GM19438 (cell line): ENCODE measurements around the gene GLI3.

Experiments
- ATAC-seq: cut with Tn5 transposase; IDR thresholded peaks from one replicate; pipeline ENCODE4 v1.9.1; 2021; ENCODE audit warnings: low read depth; ENCODE audit not compliant: unreplicated experiment

Gene GLI3

GRCh38 chr7:42090806-42091205 lies 146.2 kb downstream of the GLI3 start:
- ATAC-seq = no peak

DNA sequence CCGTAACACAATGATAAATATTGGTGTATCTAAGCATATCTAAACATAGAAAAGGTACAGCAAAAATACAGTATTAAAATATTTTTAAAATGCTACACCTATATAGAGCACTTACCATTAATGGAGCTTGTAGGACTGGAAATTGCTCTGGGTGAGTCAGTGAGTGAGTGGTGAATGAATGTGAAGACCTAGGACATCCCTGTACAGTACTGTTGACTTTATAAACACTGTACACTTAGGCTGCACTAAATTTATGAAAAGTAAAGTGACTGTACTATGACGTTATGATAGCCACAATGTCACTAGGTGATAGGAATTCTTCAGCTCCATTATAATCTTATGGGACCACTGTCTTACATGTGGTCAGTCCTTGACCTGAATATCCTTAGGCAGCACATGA lies 147.0 kb downstream of the GLI3 start:
- ATAC-seq = no peak

DNA sequence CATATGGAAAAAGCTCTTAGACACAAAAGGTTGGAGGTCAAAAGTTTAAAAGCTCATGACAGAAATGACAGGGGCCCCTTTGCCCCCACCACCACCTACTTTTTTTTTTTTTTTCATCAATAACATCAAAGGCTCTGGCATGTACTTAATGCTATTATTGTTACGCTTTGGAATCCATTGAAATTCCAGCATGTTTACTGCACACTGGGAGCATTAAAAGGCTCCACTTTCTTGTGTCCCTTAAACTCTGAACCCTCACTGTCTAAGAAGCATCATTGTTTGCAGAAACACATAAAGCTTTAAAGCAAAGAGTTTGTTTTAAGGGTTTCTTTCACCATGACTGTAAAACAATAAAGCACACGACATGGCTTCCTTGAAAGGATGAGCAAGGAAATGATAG lies 149.4 kb downstream of the GLI3 start:
- ATAC-seq = no peak

- ATAC-seq = no peak
Measured at GRCh38 chr7:42085531-42085930, 151.5 kb downstream of the GLI3 start.

DNA sequence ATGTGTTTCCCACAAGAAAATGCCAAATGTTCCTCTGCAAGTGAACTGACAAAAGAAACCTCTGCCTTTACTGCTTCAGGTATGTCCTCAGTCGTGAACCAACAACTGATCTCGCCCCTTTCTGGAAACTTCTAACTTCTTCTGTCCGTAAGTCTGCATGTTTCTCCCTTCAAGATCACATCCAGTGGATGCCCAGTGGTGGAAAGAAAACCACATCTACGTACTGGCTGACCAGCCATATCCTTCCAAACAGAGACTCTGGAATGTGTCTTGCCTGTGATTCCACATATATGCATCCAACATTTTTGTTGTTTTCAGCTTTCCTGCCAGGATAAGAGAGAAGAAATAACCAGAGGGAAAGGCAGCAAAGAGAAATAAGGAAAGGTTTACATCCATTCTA lies 152.7 kb downstream of the GLI3 start:
- no peak for ATAC-seq

DNA sequence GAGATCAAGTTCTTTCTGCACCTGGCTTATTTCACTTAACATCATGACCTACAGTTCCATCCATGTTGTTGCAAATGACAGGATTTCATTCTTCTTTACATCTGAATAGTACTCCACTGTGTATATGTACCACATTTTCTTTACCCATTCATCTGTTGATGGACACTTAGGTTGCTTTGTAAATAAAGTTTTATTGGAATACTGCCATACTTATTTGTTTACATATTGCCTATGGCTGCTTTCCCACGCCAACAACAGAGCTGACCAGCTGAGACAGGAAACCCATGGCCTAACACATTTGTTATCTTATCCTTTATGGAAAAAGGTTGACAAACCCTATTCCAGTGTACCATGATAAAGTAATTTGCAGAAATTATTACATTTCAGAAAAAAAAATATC lies 153.7 kb downstream of the GLI3 start:
- no peak for ATAC-seq

GRCh38 chr7:42082144-42082543 lies 154.9 kb downstream of the GLI3 start:
- no peak for ATAC-seq

DNA sequence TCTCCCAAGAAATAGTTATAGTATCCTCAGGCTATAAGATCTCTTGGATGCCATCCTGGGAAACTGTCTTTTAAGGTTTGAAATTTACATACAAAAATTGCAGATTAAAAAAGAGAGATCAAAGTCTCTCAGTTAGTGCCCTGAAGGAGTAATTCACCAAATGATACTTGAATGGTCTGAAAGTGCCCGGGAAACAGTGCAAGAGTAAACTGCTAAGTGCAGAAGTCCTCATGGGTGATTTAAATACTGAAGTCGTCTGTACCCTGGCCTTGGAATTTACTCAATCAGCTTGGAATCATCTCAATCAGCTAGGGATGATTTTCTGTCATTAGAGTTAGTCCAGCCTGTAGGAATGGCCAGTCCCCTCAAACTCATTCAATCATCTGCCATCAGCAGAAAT lies 155.3 kb downstream of the GLI3 start:
- no peak for ATAC-seq

DNA sequence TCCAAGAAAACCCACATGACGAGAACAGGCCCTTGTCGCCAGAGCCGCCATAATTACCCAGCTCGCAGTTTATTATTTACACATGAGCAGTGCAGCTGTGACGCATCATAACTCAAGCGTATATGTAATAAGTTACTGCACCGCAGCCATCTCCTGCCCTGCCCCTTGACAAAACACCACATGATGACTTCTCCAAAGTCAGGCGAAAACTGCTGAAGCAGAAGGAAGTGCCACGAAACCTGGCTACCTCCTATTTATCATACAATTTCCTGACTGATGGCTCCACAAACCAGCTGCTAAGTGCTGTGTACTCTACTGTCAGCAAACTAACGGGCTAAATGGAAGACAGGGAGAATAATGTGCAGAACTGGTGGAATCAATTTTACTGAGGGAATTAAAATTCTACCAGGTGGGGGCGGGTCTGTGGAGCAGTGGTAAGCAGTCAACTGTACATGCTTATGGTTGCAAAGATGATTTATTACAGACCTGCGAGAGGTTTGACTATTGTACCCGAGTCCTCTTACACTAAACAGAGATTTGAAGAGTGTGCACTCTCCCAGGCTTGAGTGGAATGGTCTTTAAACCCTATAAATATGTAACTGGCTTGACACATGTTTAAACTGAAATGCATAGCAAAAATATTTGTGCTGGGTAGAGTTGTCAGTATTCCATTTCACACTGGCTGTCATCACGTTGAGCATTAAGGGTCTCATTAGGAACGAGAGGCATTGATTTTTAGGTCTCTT lies 156.0 kb downstream of the GLI3 start:
- no peak for ATAC-seq

- no peak for ATAC-seq
Measured at GRCh38 chr7:42077271-42078135, 159.5 kb downstream of the GLI3 start.

- ATAC-seq = no peak
Measured at GRCh38 chr7:42076870-42077269, 160.1 kb downstream of the GLI3 start.

- ATAC-seq = no peak
Measured at GRCh38 chr7:42075418-42075817, 161.6 kb downstream of the GLI3 start.

GRCh38 chr7:42074076-42074475 lies 162.9 kb downstream of the GLI3 start:
- no peak for ATAC-seq

DNA sequence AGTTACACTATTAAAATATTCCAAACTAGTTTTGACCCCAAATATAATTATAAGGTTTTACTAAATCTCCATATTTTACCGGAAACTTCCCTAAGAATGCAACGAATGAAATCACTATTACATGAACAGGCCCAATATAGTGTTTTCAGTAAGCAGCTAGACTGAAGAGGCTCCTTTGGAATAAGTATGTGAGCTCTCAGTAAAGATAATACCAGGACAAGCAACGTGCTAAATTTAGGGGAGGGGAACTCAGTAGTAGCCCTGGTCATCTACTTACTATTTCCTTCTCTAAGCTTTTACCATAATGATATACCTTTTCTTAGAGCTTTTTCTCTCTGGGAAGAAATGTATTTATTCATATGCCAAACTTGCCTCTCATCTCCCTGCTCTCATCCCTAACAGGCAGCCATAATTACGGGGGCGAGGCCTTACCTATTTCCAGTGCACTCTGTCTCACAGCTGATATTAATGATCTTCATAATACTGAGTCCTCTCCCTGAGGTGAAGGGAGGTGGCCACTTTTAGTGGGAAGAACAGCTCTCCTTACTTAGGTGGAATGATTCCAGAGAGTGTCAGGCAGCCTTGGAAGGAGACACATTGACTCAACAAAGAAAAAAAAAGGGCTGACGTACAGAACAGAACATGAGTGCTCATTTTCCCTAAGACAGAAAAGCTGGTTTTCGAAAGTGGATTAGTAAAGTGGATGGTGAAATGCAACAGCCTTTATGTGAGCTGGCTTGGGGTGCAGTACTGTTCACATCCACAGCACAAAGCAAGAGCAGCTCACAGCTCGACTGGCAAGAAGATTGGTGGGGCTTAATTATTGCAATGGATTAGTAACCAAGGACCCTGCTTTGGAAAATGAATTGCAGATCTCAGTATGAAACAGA lies 165.4 kb downstream of the GLI3 start:
- ATAC-seq = no peak

GRCh38 chr7:42070068-42070467 lies 166.9 kb downstream of the GLI3 start:
- no peak for ATAC-seq

- ATAC-seq = no peak
Measured at GRCh38 chr7:42069590-42069989, 167.4 kb downstream of the GLI3 start.

- no peak for ATAC-seq
Measured at GRCh38 chr7:42068554-42069280, 168.3 kb downstream of the GLI3 start.

- no peak for ATAC-seq
Measured at GRCh38 chr7:42065942-42066341, 171.1 kb downstream of the GLI3 start.

- no peak for ATAC-seq
Measured at GRCh38 chr7:42065015-42065414, 172.0 kb downstream of the GLI3 start.

- no peak for ATAC-seq
Measured at GRCh38 chr7:42064534-42064933, 172.5 kb downstream of the GLI3 start.
